Osteoblast (primary cell): ENCODE data around the gene TTC33. TPM values are rescaled to one million over a fixed set of nuclear protein-coding genes. Genes with fewer than 3 reads are reported as not detected.

Experiments
- DNase-seq: peaks from one replicate; pipeline ENCODE4 v3.0.0; 2011; ENCODE audit warnings: low spot score, mixed read lengths; ENCODE audit not compliant: insufficient read length; ENCODE audit errors: missing footprints
- H2AFZ ChIP-seq: 2 replicates; pipeline ENCODE4 v1.6.0; 2011; ENCODE audit warnings: mild to moderate bottlenecking, low read length
- H3K27ac ChIP-seq: 2 replicates; pipeline ENCODE4 v1.5.1; 2011; ENCODE audit warnings: mild to moderate bottlenecking, low read depth, low read length, moderate library complexity
- H3K27me3 ChIP-seq: 2 replicates; pipeline ENCODE4 v1.6.0; 2012; ENCODE audit warnings: mild to moderate bottlenecking, control low read depth, inconsistent platforms, low read length, moderate library complexity; ENCODE audit not compliant: insufficient read depth
- H3K36me3 ChIP-seq: 2 replicates; pipeline ENCODE4 v1.5.1; 2011; ENCODE audit warnings: mild to moderate bottlenecking, low read length, control low read depth, moderate library complexity; ENCODE audit not compliant: insufficient read depth
- H3K4me1 ChIP-seq: 2 replicates; pipeline ENCODE4 v1.5.1; 2011; ENCODE audit warnings: mild to moderate bottlenecking, low read length, control low read depth, moderate library complexity; ENCODE audit not compliant: insufficient read depth
- H3K4me2 ChIP-seq: 2 replicates; pipeline ENCODE4 v1.6.0; 2011; ENCODE audit warnings: mild to moderate bottlenecking, low read length; ENCODE audit not compliant: insufficient read depth
- H3K4me3 ChIP-seq: fragments of 200-600 bp; sonication (generic); 3 replicates; pipeline ENCODE4 v1.5.1; 2012; ENCODE audit warnings: mild to moderate bottlenecking, low read length, inconsistent platforms; ENCODE audit not compliant: insufficient read depth
- H3K79me2 ChIP-seq: 2 replicates; pipeline ENCODE4 v1.6.0; 2012; ENCODE audit warnings: mild to moderate bottlenecking, low read length, control low read depth, inconsistent platforms; ENCODE audit not compliant: insufficient read depth
- H3K9me3 ChIP-seq: 2 replicates; pipeline ENCODE4 v1.5.1; 2011; ENCODE audit warnings: low read depth, low read length, control low read depth
- H4K20me1 ChIP-seq: 2 replicates; pipeline ENCODE4 v1.6.0; 2012; ENCODE audit warnings: mild to moderate bottlenecking, low read length, control low read depth; ENCODE audit not compliant: insufficient read depth
- total RNA-seq: library from RNA; depleted of rRNA; stranded (reverse); fragments of >200 nt; gene quantifications from 2 replicates; pipeline ENCODE4 v1.2.3, GENCODE V29; 2012
- TF ChIP-seq, protein P1 (sequence below): IDR thresholded peaks from 2 replicates; pipeline ENCODE4 v1.5.1; 2011; ENCODE audit warnings: mild to moderate bottlenecking, low read depth, low read length, moderate library complexity; ENCODE audit errors: extremely low read depth

The TTC33 gene
- total RNA-seq, 1 donor: 14.5 TPM

DNA sequence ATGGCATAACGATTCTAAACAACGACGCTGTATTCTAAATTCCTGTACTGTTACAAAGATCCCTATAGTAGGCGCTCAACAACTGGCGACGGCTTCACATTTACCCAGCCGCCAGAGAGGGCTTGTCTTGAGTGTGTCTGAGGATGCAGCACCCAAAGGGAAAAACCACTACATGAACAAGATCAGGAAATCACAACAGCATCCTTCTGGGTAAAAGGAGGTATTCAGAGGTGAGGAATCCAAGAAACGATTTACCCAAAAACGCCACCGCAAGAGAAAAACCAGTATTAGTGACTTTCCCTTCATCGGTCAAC lies 711 bp downstream of the TTC33 start:
- Histone ChIP-seq H3K27me3 (no peaks in the 10 kb centered on the region), H3K36me3 (no peaks in the 10 kb centered on the region), H4K20me1 (peaks cover 3% of the 10 kb centered on the region), H2AFZ (peak overlapping the region; percentile 95), H3K27ac (peak overlapping the region; percentile 72), H3K4me3 (peak overlapping the region; percentile 96), H3K4me2 (peak overlapping the region; percentile 87), H3K9me3 (no peaks in the 10 kb centered on the region), H3K4me1 (peaks cover 9% of the 10 kb centered on the region), H3K79me2 (peaks cover 37% of the 10 kb centered on the region)
- DNase-seq: peak; percentile 90
- TF ChIP-seq, protein P1, sequence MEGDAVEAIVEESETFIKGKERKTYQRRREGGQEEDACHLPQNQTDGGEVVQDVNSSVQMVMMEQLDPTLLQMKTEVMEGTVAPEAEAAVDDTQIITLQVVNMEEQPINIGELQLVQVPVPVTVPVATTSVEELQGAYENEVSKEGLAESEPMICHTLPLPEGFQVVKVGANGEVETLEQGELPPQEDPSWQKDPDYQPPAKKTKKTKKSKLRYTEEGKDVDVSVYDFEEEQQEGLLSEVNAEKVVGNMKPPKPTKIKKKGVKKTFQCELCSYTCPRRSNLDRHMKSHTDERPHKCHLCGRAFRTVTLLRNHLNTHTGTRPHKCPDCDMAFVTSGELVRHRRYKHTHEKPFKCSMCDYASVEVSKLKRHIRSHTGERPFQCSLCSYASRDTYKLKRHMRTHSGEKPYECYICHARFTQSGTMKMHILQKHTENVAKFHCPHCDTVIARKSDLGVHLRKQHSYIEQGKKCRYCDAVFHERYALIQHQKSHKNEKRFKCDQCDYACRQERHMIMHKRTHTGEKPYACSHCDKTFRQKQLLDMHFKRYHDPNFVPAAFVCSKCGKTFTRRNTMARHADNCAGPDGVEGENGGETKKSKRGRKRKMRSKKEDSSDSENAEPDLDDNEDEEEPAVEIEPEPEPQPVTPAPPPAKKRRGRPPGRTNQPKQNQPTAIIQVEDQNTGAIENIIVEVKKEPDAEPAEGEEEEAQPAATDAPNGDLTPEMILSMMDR: peak; percentile 77

GRCh38 chr5:40754381-40755092 lies 1.2 kb downstream of the TTC33 start:
- Histone ChIP-seq H3K4me1 (peaks cover 9% of the 10 kb centered on the region), H3K4me2 (peak overlapping the region; percentile 87), H3K79me2 (peaks cover 40% of the 10 kb centered on the region), H3K36me3 (no peaks in the 10 kb centered on the region), H4K20me1 (peaks cover 3% of the 10 kb centered on the region), H3K4me3 (peak overlapping the region; percentile 96), H3K27me3 (no peaks in the 10 kb centered on the region), H3K9me3 (no peaks in the 10 kb centered on the region), H3K27ac (peak overlapping the region; percentile 72), H2AFZ (peak overlapping the region; percentile 95)
- TF ChIP-seq, protein P1: no peak
- DNase-seq: peak; percentile 84

DNA sequence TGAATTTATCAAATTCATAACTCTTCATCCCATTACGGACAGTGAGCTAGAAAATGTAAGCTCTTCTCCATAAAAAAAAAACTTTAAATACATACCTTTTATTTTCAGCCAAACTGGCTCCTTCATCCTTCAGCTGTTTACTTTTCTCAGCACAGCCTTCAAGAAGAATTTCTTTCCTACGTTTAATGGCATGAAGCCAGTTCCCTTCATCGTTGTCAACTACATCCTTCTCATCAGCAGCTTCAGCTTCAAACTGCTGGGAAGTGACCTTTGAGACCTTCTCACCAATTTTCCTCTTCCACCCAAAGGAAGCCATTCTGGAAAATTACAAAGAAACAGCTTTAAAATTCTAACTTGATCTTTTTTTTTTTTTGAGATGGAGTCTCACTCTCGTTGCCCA lies 9.1 kb downstream of the TTC33 start:
- Histone ChIP-seq H3K4me2 (no peak overlapping the region), H3K4me1 (no peaks in the 10 kb centered on the region), H4K20me1 (no peaks in the 10 kb centered on the region), H3K27ac (no peak overlapping the region), H3K9me3 (no peaks in the 10 kb centered on the region), H2AFZ (no peak overlapping the region), H3K79me2 (peaks cover 32% of the 10 kb centered on the region), H3K27me3 (no peaks in the 10 kb centered on the region), H3K36me3 (no peaks in the 10 kb centered on the region), H3K4me3 (no peak overlapping the region)
- no peak for DNase-seq
- TF ChIP-seq, protein P1: no peak

DNA sequence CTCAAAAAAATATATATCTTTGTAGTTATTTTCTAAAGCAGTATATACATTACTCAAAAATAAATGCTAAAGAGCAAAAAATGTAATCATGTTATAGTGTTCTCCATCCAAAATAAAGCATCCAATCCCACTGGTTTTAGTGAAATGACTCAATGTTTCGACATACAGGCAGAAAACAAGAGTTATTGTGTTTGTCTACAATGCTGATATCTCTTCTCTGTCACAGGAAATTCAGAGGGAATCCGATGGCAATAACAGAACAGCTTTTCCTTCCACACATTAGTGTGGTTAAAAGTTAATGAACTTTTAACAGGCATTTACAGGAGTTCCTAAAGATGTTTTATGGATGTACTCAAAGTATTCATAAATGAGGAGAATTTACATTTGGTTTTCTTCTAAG lies 12.0 kb downstream of the TTC33 start:
- H3K9me3 ChIP-seq: no peaks in the 10 kb centered on the region
- DNase-seq: no peak
- H4K20me1 ChIP-seq: no peaks in the 10 kb centered on the region
- no peak overlapping the region for H2AFZ ChIP-seq
- no peak overlapping the region for H3K4me2 ChIP-seq
- H3K4me3 ChIP-seq: no peak overlapping the region
- no peak overlapping the region for H3K27ac ChIP-seq
- H3K4me1 ChIP-seq: no peaks in the 10 kb centered on the region
- H3K79me2 ChIP-seq: peaks cover 15% of the 10 kb centered on the region
- H3K27me3 ChIP-seq: no peaks in the 10 kb centered on the region
- H3K36me3 ChIP-seq: peaks cover 5% of the 10 kb centered on the region
- TF ChIP-seq, protein P1: no peak
